ENCODE measurements around the gene CYTH3. TPM values are rescaled to one million over a fixed set of nuclear protein-coding genes. Genes with fewer than 3 reads are reported as not detected.

The CYTH3 gene
- total RNA-seq, 2 donors from 2014 or later = 83.8 to 89.4 TPM

- no peaks in the 10 kb centered on the region for H3K36me3 ChIP-seq
- TF ChIP-seq, protein P1, sequence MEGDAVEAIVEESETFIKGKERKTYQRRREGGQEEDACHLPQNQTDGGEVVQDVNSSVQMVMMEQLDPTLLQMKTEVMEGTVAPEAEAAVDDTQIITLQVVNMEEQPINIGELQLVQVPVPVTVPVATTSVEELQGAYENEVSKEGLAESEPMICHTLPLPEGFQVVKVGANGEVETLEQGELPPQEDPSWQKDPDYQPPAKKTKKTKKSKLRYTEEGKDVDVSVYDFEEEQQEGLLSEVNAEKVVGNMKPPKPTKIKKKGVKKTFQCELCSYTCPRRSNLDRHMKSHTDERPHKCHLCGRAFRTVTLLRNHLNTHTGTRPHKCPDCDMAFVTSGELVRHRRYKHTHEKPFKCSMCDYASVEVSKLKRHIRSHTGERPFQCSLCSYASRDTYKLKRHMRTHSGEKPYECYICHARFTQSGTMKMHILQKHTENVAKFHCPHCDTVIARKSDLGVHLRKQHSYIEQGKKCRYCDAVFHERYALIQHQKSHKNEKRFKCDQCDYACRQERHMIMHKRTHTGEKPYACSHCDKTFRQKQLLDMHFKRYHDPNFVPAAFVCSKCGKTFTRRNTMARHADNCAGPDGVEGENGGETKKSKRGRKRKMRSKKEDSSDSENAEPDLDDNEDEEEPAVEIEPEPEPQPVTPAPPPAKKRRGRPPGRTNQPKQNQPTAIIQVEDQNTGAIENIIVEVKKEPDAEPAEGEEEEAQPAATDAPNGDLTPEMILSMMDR (IDR thresholded peaks at IDR 0.05) = no peak
- no peaks in the 10 kb centered on the region for H3K9me3 ChIP-seq
- H3K4me3 ChIP-seq = no peak overlapping the region
- H3K4me1 ChIP-seq (ENCODE audit: control insufficient read depth in 1 of 2, low read depth in 2 of 2) = peaks cover 16 to 19% of the 10 kb centered on the region in 2 donors
- no peaks in the 10 kb centered on the region for H3K27me3 ChIP-seq (replicated peaks; ENCODE audit: insufficient read depth)
- no peak for DNase-seq (ENCODE audit: low spot score)
- H3K27ac ChIP-seq = no peak overlapping the region
- no peak for ATAC-seq (ENCODE audit: insufficient number of reproducible peaks, low FRiP score, low read depth)
These were observed 1.6 kb upstream of the CYTH3 start for GRCh38 chr7:6273917-6274630.

DNA sequence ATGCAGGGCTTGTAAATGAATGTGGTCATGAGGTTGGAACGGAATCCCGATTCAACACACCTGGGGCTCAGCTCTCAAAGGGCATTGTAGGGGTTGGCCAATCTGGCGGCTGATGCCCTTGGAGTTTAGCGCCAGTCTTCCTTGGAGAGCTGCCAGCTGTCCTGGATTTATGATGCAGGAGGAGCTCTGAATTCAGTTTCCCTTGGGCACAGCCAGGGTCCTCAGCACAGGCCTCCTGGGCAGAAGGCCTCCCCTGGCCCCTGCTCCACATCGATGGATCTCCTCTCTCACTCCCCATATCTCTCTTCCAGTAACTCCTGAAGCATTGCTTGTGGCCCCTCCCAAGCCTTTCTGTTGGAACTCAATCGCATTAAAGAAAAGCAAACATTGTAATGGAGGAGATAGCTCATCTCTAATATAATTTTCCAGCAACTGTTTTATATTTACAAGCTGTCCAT is 985 bp upstream of the CYTH3 start:
- no peak for ATAC-seq (ENCODE audit: insufficient number of reproducible peaks, low FRiP score, low read depth)
- H3K4me1 ChIP-seq (ENCODE audit: control insufficient read depth in 1 of 2, low read depth in 2 of 2) = peaks cover 16 to 25% of the 10 kb centered on the region in 2 donors
- H3K4me3 ChIP-seq = no peak overlapping the region
- H3K27ac ChIP-seq = no peak overlapping the region
- TF ChIP-seq, protein P1 (IDR thresholded peaks at IDR 0.05) = no peak
- no peaks in the 10 kb centered on the region for H3K36me3 ChIP-seq
- H3K9me3 ChIP-seq = no peaks in the 10 kb centered on the region
- DNase-seq (ENCODE audit: low spot score) = no peak
- H3K27me3 ChIP-seq (replicated peaks; ENCODE audit: insufficient read depth) = no peaks in the 10 kb centered on the region

DNA sequence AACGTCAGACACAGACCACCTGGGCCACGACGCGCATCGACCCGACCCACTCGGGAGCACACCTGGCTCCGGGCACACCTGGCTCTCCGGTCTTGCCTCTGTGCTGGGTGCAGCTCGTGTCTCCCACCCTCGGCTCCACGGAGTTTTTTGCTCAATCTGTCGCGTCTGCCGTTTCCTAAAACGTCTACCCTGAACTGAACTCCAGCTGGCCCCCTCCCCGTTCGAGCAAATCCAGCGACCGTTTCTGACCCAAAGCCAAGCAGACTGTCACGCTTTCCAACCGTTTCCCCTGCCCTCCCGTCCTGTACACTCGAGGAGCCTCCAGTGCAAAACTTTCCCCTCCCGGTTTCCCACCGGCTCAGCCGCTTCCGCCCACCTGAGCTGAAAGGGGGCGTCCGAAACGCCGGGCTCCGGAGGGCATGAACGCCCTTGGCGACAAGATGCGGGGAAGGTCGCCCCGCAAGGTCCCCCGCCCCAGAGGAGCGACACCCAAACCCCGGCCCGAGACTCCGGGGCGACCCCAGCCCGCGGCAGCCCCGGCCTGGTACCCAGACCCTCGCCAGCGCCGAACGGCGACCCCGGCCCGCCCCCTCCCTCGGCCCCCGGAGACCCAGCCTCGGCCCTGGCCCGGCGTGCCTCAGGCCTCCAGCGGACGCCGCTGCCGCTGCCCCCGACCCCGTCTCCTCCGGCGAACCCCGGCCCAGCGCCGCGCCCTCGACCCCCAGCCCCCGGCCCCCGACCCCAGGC is 557 bp downstream of the CYTH3 start:
- DNase-seq (ENCODE audit: low spot score) (no peak), ATAC-seq (ENCODE audit: insufficient number of reproducible peaks, low FRiP score, low read depth) (no peak)
- peak overlapping the region; percentile 60 to 66 for H3K27ac ChIP-seq

DNA sequence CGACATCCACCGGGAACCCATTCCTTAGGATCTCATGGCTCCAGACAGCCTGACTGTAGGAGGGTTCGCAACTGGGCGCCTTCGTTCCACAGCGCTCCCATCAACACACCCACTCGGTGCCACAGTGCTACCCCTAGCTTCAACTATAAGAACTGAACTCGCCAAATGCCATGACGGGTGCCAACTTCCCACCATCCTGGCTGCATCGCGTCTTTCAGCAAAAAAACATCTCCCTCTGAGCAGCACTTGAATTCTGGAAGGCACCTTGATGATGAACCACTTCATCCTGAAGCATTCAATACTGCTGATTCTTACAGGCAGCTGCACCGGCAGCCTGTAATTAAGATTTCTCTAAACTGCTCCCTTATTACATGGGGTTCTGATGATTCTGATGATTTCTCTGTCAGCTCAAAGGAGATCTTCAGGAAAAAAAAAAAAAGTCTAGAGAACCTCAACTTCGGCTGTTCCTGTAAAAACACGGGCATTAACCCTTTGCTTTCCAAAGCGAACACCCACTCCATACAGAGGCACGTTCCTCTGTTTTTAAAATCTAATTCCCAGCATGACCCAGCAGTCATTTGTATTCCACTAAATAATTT is 1.3 kb downstream of the CYTH3 start:
- H3K36me3 ChIP-seq = no peaks in the 10 kb centered on the region
- H3K27ac ChIP-seq = peak overlapping the region; percentile 60 to 66
- no peaks in the 10 kb centered on the region for H3K9me3 ChIP-seq
- peak overlapping the region; percentile 87 for H3K4me3 ChIP-seq
- H3K27me3 ChIP-seq (replicated peaks; ENCODE audit: insufficient read depth) = no peaks in the 10 kb centered on the region
- TF ChIP-seq, protein P1 (IDR thresholded peaks at IDR 0.05) = peak; percentile 58
- peaks cover 16 to 28% of the 10 kb centered on the region in 2 donors for H3K4me1 ChIP-seq (ENCODE audit: control insufficient read depth in 1 of 2, low read depth in 2 of 2)
- DNase-seq (ENCODE audit: low spot score) = peak; percentile 39
- ATAC-seq (ENCODE audit: insufficient number of reproducible peaks, low FRiP score, low read depth) = peak; percentile 42

More for the DNA sequence above, 557 bp downstream of the CYTH3 start:
- Histone ChIP-seq H3K4me3 (peak overlapping the region; percentile 87), H3K27me3 (replicated peaks; ENCODE audit: insufficient read depth) (no peaks in the 10 kb centered on the region), H3K9me3 (no peaks in the 10 kb centered on the region), H3K36me3 (no peaks in the 10 kb centered on the region), H3K4me1 (ENCODE audit: control insufficient read depth in 1 of 2, low read depth in 2 of 2) (peaks cover 16 to 28% of the 10 kb centered on the region in 2 donors)
- TF ChIP-seq, protein P1 (IDR thresholded peaks at IDR 0.05) = no peak

GRCh38 chr7:6269527-6269926 is 2.9 kb downstream of the CYTH3 start:
- H3K27ac ChIP-seq = peak overlapping the region in 1 of 2 donors; percentile 2
- no peaks in the 10 kb centered on the region for H3K9me3 ChIP-seq
- TF ChIP-seq, protein P1 (IDR thresholded peaks at IDR 0.05) = no peak
- ATAC-seq (ENCODE audit: insufficient number of reproducible peaks, low FRiP score, low read depth) (no peak), DNase-seq (ENCODE audit: low spot score) (no peak)
- no peaks in the 10 kb centered on the region for H3K36me3 ChIP-seq
- no peaks in the 10 kb centered on the region for H3K27me3 ChIP-seq (replicated peaks; ENCODE audit: insufficient read depth)
- no peak overlapping the region for H3K4me3 ChIP-seq
- peaks cover 16 to 28% of the 10 kb centered on the region in 2 donors for H3K4me1 ChIP-seq (ENCODE audit: control insufficient read depth in 1 of 2, low read depth in 2 of 2)

Measured in thoracic aorta (tissue), 2 donors.